Measurements from ENCODE around the gene SLC9A2.

Gene SLC9A2

DNA sequence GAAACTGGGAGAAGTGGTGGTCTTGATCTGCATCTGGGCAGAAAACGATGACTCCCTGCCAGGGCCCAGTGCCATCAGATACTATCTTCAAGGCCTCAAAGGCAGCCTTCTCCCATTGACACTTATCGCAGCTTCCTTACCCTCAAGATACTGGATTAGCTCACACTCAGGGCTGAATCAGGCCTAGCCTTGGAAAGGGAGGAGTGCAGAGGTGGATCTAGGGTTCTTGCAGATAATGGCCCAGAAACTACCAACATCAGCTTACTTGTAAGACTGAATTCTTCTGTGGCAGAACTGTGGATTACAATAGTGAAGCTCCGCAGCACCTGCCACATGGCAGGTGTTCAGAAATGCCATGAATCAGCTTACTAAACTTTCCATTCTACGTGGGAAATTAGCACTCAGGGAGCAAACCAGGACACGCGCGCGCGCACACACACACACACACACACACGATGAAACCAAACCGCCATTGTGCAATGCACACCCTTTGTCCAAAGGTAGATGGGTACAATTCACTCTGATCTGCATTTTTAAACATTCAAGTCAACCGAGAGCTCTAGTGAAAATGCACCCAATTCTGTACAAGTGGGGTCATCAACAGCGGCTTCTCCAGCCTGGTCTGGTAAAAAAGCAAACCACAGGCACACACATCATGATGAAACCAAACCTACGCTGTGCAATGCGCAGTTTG lies 116.2 kb downstream of the SLC9A2 start:
- Histone ChIP-seq H3K36me3 (ENCODE audit: insufficient read depth) (no peaks in the 10 kb centered on the region), H3K4me1 (ENCODE audit: low read depth, poor library complexity, severe bottlenecking) (peaks cover 24% of the 10 kb centered on the region), H3K4me3 (IDR thresholded peaks at IDR 0.05; ENCODE audit: insufficient read depth, low read depth, low read length) (no peak overlapping the region), H2AFZ (ENCODE audit: low read depth) (peak overlapping the region; percentile 83; the same call in 1 of the 2 replicates), H3K4me2 (peak overlapping the region; percentile 73), H3K27ac (peak overlapping the region; percentile 27; the same call in 1 of the 2 replicates), H3K9ac (peak overlapping the region; percentile 55; the same call in 1 of the 2 replicates), H4K20me1 (ENCODE audit: insufficient read depth) (no peaks in the 10 kb centered on the region), H3K27me3 (ENCODE audit: insufficient read depth, low read depth) (no peaks in the 10 kb centered on the region), H3K79me2 (ENCODE audit: insufficient read depth, low read depth) (no peaks in the 10 kb centered on the region; the same call in 1 of the 2 replicates)
- TF ChIP-seq, protein P1, sequence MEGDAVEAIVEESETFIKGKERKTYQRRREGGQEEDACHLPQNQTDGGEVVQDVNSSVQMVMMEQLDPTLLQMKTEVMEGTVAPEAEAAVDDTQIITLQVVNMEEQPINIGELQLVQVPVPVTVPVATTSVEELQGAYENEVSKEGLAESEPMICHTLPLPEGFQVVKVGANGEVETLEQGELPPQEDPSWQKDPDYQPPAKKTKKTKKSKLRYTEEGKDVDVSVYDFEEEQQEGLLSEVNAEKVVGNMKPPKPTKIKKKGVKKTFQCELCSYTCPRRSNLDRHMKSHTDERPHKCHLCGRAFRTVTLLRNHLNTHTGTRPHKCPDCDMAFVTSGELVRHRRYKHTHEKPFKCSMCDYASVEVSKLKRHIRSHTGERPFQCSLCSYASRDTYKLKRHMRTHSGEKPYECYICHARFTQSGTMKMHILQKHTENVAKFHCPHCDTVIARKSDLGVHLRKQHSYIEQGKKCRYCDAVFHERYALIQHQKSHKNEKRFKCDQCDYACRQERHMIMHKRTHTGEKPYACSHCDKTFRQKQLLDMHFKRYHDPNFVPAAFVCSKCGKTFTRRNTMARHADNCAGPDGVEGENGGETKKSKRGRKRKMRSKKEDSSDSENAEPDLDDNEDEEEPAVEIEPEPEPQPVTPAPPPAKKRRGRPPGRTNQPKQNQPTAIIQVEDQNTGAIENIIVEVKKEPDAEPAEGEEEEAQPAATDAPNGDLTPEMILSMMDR (conservative IDR thresholded peaks at IDR 0.05; ENCODE audit: low read depth, low read length): no peak

DNA sequence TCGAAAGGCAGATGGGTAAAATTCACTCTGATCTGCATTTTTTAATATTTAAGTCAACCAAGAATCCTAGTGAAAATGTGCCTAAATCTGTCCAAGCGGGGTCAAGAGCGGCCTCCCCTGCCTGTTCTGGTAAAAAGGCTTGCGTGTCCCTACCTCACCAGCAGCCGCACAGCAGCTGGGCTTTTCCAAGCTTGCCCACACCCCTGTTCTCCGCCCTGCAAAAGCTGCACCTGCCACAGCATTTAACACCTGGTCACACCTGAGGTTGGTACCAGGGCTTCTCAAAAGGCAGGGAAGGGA lies 116.7 kb downstream of the SLC9A2 start:
- Histone ChIP-seq H2AFZ (ENCODE audit: low read depth) (peak overlapping the region; percentile 83), H3K27ac (peak overlapping the region; percentile 27; the same call in 1 of the 2 replicates), H3K27me3 (ENCODE audit: insufficient read depth, low read depth) (no peaks in the 10 kb centered on the region), H3K9ac (peak overlapping the region; percentile 55; the same call in 1 of the 2 replicates), H3K4me3 (IDR thresholded peaks at IDR 0.05; ENCODE audit: insufficient read depth, low read depth, low read length) (no peak overlapping the region), H4K20me1 (ENCODE audit: insufficient read depth) (no peaks in the 10 kb centered on the region), H3K4me1 (ENCODE audit: low read depth, poor library complexity, severe bottlenecking) (peaks cover 24% of the 10 kb centered on the region), H3K4me2 (peak overlapping the region; percentile 73), H3K79me2 (ENCODE audit: insufficient read depth, low read depth) (no peaks in the 10 kb centered on the region; the same call in 1 of the 2 replicates), H3K36me3 (ENCODE audit: insufficient read depth) (no peaks in the 10 kb centered on the region)
- TF ChIP-seq, protein P1 (conservative IDR thresholded peaks at IDR 0.05; ENCODE audit: low read depth, low read length): no peak

DNA sequence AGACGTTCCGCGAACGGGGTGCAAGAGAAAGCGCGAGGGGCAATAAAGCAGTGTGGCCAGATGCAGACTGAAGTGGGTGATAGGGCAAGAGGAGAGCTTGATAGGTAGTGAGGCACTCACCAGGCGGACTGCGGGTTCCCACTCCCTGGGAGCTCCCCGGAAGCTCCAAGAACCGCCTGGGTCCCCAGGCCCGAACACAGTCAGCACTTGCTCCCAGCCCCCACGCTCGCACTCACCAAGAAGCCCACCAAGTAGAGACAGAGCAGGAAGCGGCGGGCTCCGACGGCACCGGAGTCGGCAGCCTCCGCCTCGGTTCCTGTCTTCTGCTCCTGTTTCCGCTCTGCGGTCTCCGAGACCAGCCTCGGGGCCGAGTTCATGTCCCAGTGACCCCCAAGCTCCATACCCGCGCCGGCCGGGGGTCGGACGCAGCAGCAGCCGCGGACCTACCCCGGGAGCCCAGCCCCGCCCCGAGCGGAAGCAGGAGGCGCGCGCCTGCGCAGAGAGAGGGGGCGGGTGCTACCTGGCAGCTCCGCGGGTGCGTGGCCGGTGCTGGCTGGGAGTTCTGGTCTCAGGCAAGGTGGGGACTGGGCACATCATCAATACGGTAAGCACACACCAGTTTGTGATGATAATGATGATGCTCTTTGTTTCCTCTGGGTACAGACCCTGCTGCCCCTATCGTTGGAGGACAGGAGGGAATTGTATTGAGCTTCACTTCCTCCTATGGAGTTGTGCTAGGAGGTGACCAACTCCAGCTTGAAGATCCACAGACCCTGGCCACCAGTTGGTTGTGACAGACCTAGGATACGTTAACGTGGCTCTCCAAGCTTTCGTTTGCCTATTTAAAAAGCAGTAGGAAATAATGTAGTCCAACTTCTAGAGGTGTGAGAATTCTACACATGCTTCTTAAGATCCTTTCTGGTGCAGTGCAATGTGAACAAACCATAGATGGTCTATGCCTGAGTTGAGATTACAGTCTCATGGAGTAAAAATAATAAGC lies 117.4 kb downstream of the SLC9A2 start:
- TF ChIP-seq, protein P1 (conservative IDR thresholded peaks at IDR 0.05; ENCODE audit: low read depth, low read length): no peak
- Histone ChIP-seq H3K4me1 (ENCODE audit: low read depth, poor library complexity, severe bottlenecking) (peaks cover 24% of the 10 kb centered on the region), H3K4me2 (peak overlapping the region; percentile 88), H3K36me3 (ENCODE audit: insufficient read depth) (no peaks in the 10 kb centered on the region), H3K4me3 (IDR thresholded peaks at IDR 0.05; ENCODE audit: insufficient read depth, low read depth, low read length) (peak overlapping the region; percentile 85), H4K20me1 (ENCODE audit: insufficient read depth) (no peaks in the 10 kb centered on the region), H3K79me2 (ENCODE audit: insufficient read depth, low read depth) (no peaks in the 10 kb centered on the region; the same call in 1 of the 2 replicates), H3K9ac (peak overlapping the region; percentile 55; the same call in 1 of the 2 replicates), H3K27ac (peak overlapping the region; percentile 27; the same call in 1 of the 2 replicates), H3K27me3 (ENCODE audit: insufficient read depth, low read depth) (no peaks in the 10 kb centered on the region), H2AFZ (ENCODE audit: low read depth) (peak overlapping the region; percentile 83)

DNA sequence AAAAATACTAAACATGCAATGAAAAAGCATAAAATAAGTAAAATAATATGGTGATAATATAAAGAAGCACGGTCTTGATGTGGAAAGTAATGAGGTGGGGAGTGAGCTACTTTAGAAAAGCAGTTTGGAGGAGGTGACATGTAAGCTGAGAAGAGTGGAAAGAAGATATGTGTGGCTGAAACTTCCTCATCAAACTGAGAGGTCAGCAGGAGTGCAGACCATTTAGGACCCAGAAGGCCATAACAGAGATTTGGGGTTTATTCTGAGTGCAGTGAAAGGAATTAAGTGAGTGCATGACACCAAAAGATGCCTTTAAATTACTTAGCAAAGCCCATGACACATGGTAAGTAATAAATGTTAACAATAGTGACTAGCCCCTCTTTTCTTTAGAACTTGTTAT lies 118.1 kb downstream of the SLC9A2 start:
- H3K36me3 ChIP-seq (ENCODE audit: insufficient read depth): no peaks in the 10 kb centered on the region
- H3K9ac ChIP-seq: no peak overlapping the region
- H3K27ac ChIP-seq: peak overlapping the region; percentile 22; the same call in 1 of the 2 replicates
- no peaks in the 10 kb centered on the region for H4K20me1 ChIP-seq (ENCODE audit: insufficient read depth)
- TF ChIP-seq, protein P1 (conservative IDR thresholded peaks at IDR 0.05; ENCODE audit: low read depth, low read length): no peak
- H3K4me3 ChIP-seq (IDR thresholded peaks at IDR 0.05; ENCODE audit: insufficient read depth, low read depth, low read length): no peak overlapping the region
- H2AFZ ChIP-seq (ENCODE audit: low read depth): peak overlapping the region; percentile 83; the same call in 1 of the 2 replicates
- peaks cover 24% of the 10 kb centered on the region for H3K4me1 ChIP-seq (ENCODE audit: low read depth, poor library complexity, severe bottlenecking)
- no peaks in the 10 kb centered on the region; the same call in 1 of the 2 replicates for H3K79me2 ChIP-seq (ENCODE audit: insufficient read depth, low read depth)
- peak overlapping the region; percentile 88 for H3K4me2 ChIP-seq
- H3K27me3 ChIP-seq (ENCODE audit: insufficient read depth, low read depth): no peaks in the 10 kb centered on the region

Data from KMS-11 (cell line).